ENCODE data around the gene JAML.

JAML gene

GRCh38 chr11:118155776-118156530 is 68.9 kb downstream of the JAML start:
- TF ChIP-seq POLR2AphosphoS5 (IDR thresholded peaks at IDR 0.05; ENCODE audit: low read depth, low read length) (no peak), SIN3A (IDR thresholded peaks at IDR 0.05; ENCODE audit: borderline replicate concordance, insufficient read depth, low read length) (no peak), TAF1 (IDR thresholded peaks at IDR 0.05; ENCODE audit: borderline replicate concordance, insufficient read depth, low read length) (no peak), FOXP2 (optimal IDR thresholded peaks at IDR 0.05; ENCODE audit: borderline replicate concordance, extremely low read depth, extremely low read length, insufficient read depth) (no peak), REST (IDR thresholded peaks at IDR 0.05; ENCODE audit: insufficient read depth in 1 of 2, low read depth in 2 of 2, low read length in 2 of 2) (no peak)

- TF ChIP-seq REST (IDR thresholded peaks at IDR 0.05; ENCODE audit: insufficient read depth in 1 of 2, low read depth in 2 of 2, low read length in 2 of 2) = no peak
- TF ChIP-seq TAF1 (IDR thresholded peaks at IDR 0.05; ENCODE audit: borderline replicate concordance, insufficient read depth, low read length) = no peak
- no peak for TF ChIP-seq POLR2AphosphoS5 (IDR thresholded peaks at IDR 0.05; ENCODE audit: low read depth, low read length)
- TF ChIP-seq SIN3A (IDR thresholded peaks at IDR 0.05; ENCODE audit: borderline replicate concordance, insufficient read depth, low read length) = no peak
- no peak for TF ChIP-seq FOXP2 (optimal IDR thresholded peaks at IDR 0.05; ENCODE audit: borderline replicate concordance, extremely low read depth, extremely low read length, insufficient read depth)
Measured at GRCh38 chr11:118154641-118155040, 70.2 kb downstream of the JAML start.

GRCh38 chr11:118153976-118154375 is 70.8 kb downstream of the JAML start:
- no peak for TF ChIP-seq FOXP2 (optimal IDR thresholded peaks at IDR 0.05; ENCODE audit: borderline replicate concordance, extremely low read depth, extremely low read length, insufficient read depth)
- no peak for TF ChIP-seq POLR2AphosphoS5 (IDR thresholded peaks at IDR 0.05; ENCODE audit: low read depth, low read length)
- TF ChIP-seq TAF1 (IDR thresholded peaks at IDR 0.05; ENCODE audit: borderline replicate concordance, insufficient read depth, low read length) = no peak
- no peak for TF ChIP-seq REST (IDR thresholded peaks at IDR 0.05; ENCODE audit: insufficient read depth in 1 of 2, low read depth in 2 of 2, low read length in 2 of 2)
- TF ChIP-seq SIN3A (IDR thresholded peaks at IDR 0.05; ENCODE audit: borderline replicate concordance, insufficient read depth, low read length) = no peak

GRCh38 chr11:118153516-118153915 is 71.3 kb downstream of the JAML start:
- TF ChIP-seq TAF1 (IDR thresholded peaks at IDR 0.05; ENCODE audit: borderline replicate concordance, insufficient read depth, low read length) (no peak), FOXP2 (optimal IDR thresholded peaks at IDR 0.05; ENCODE audit: borderline replicate concordance, extremely low read depth, extremely low read length, insufficient read depth) (no peak), POLR2AphosphoS5 (IDR thresholded peaks at IDR 0.05; ENCODE audit: low read depth, low read length) (no peak), REST (IDR thresholded peaks at IDR 0.05; ENCODE audit: insufficient read depth in 1 of 2, low read depth in 2 of 2, low read length in 2 of 2) (no peak), SIN3A (IDR thresholded peaks at IDR 0.05; ENCODE audit: borderline replicate concordance, insufficient read depth, low read length) (no peak)
